HG03196 (cell line): ENCODE data around the gene LRRC75A.
"Not testable (repeated sequence)": the region's sequence is repeated elsewhere in the genome, so short reads cannot be mapped to it uniquely, and the experiment has no call there.

Source experiments
- ATAC-seq: cut with Tn5 transposase; IDR thresholded peaks from one replicate; pipeline ENCODE4 v1.9.1; 2021; ENCODE audit not compliant: unreplicated experiment

Gene LRRC75A

DNA sequence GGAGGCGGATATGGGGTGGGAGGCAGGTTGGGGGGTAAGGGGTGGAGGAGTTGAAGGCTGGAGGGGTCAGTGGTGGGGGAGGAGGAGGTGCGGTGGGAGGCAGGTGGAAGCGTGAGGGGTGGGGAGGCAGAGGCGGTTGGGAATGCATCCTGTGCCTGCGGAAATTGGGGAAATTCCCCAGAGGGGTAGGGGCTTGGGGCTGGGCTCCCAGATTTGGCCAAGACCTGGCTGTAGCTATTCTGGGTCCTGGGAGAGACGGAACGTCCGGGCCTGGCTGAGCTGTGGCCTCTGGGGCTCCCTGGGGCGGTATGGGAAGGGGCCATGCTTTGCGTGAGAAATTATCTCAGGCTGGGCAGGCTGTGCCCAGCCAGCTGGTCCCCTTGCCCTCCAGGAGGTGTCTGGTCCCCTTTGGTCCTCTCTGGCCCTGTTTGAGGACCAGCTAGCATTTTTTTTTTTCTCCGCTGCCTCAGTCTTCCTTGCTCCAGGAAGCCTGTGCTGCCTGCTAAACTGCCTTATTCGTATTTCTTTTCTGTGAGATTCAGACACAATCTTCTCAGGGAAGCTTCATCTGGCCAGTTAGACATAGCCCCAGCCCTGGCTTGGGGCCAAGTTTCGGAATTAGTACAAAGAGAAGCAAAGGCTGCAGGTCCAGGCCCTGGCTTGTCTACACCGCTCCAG, 83.9 kb downstream of the LRRC75A start:
- ATAC-seq, result peak; percentile 87

GRCh38 chr17:16406742-16407674, 85.0 kb downstream of the LRRC75A start:
- ATAC-seq, result no peak

DNA sequence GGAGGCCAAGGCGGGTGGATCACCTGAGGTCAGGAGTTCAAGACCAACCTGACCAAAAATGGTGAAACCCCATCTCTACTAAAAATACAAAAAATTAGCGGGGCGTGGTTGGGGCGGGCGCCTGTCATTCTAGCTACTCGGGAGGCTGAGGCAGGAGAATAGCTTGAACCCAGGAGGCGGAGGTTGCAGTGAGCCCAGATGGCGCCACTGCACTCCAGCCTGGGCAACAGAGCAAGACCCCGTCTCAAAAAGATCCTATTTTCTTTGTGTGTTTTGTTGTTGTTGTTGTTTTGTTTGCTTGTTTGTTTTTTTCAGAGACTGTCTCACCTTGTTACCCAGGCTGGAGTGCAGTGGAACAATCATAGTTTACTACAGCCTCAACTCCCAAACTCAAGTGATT, 88.1 kb downstream of the LRRC75A start:
- ATAC-seq, result not testable (repeated sequence)

GRCh38 chr17:16398270-16399267, 93.4 kb downstream of the LRRC75A start:
- peak; percentile 81 for ATAC-seq

DNA sequence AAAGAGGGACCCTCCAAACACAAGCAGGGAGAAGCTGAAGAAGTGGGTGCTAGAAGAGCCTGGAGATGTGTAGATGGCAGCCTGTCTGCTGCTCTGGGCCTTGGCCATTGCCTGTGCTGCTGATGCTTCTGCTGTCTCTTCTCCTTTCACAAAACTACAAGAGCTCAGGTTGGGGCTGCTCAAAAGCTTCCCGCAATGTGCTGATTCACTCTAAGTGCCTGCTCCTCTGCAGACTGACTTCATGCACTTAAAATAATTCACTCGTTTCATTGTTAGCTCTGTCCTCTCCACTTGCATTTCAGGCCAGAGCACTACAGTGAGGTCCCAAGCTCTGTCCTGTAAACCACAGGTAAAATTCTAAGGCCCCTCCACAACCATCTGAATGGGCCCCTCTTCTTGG, 95.3 kb downstream of the LRRC75A start:
- ATAC-seq, result not testable (repeated sequence)

DNA sequence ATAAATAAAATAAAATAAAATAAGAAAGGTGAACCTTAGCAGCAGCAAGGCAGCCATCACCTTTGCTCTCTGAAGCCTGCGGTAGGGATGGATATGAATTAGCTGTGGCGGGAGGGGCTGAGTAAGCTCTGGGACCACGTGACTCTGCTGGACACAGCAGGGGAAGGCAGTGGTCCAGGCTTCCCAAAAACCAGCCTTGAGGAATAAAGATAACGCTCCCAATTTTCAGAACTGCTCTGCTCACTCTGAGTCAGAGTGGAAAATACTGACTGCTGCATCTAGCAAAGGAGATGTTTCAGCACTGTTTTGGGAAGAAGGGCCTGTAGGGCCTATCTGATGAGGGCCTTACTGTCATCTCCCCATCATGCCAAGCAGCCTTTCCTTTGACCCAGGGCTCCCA, 96.1 kb downstream of the LRRC75A start:
- not testable (repeated sequence) for ATAC-seq

GRCh38 chr17:16392491-16392890, 99.5 kb downstream of the LRRC75A start:
- not testable (repeated sequence) for ATAC-seq
